Measurements from ENCODE around the gene GABRB1.

GABRB1 gene

GRCh38 chr4:47312170-47312569 is 280.8 kb downstream of the GABRB1 start:
- TF ChIP-seq, protein P1, sequence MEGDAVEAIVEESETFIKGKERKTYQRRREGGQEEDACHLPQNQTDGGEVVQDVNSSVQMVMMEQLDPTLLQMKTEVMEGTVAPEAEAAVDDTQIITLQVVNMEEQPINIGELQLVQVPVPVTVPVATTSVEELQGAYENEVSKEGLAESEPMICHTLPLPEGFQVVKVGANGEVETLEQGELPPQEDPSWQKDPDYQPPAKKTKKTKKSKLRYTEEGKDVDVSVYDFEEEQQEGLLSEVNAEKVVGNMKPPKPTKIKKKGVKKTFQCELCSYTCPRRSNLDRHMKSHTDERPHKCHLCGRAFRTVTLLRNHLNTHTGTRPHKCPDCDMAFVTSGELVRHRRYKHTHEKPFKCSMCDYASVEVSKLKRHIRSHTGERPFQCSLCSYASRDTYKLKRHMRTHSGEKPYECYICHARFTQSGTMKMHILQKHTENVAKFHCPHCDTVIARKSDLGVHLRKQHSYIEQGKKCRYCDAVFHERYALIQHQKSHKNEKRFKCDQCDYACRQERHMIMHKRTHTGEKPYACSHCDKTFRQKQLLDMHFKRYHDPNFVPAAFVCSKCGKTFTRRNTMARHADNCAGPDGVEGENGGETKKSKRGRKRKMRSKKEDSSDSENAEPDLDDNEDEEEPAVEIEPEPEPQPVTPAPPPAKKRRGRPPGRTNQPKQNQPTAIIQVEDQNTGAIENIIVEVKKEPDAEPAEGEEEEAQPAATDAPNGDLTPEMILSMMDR (IDR thresholded peaks at IDR 0.05; ENCODE audit: low read depth, low read length) = no peak
- no peak overlapping the region for H3K4me3 ChIP-seq (replicated peaks in 1 of 2; ENCODE audit: low read depth in 2 of 2, low read length in 2 of 2)
- peak in 1 of 2 donors; percentile 5 for DNase-seq (ENCODE audit: low read depth in 2 of 2)

GRCh38 chr4:47313384-47313783 is 282.0 kb downstream of the GABRB1 start:
- TF ChIP-seq, protein P1 (IDR thresholded peaks at IDR 0.05; ENCODE audit: low read depth, low read length) = no peak
- no peak for DNase-seq (ENCODE audit: low read depth in 2 of 2)
- no peak overlapping the region for H3K4me3 ChIP-seq (replicated peaks in 1 of 2; ENCODE audit: low read depth in 2 of 2, low read length in 2 of 2)

- peak; percentile 51 to 77 for DNase-seq (ENCODE audit: low read depth in 2 of 2)
Measured at GRCh38 chr4:47315346-47315745, 284.0 kb downstream of the GABRB1 start.

DNA sequence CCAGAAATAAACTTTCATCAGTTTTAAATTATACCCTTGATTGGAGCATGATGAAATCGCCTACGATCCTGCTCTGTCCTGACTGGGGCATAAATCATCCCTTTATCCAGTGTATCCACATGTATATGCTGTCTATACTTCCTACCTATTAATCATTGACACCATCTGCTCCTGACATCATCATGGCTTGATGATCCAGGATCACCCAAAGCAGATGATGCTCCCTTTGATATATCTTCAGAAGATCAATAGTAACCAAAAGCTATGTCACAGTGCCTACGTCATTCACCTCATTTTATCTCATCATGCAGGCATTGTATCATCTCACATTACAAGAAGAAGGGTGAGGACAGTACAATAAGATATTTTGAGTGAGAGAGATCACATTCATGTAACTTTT is 294.7 kb downstream of the GABRB1 start:
- no peak overlapping the region for H3K4me3 ChIP-seq (replicated peaks in 1 of 2; ENCODE audit: low read depth in 2 of 2, low read length in 2 of 2)
- TF ChIP-seq, protein P1 (IDR thresholded peaks at IDR 0.05; ENCODE audit: low read depth, low read length) = no peak
- no peak for DNase-seq (ENCODE audit: low read depth in 2 of 2)

More at GRCh38 chr4:47315346-47315745, 284.0 kb downstream of the GABRB1 start:
- no peak overlapping the region for H3K4me3 ChIP-seq (replicated peaks in 1 of 2; ENCODE audit: low read depth in 2 of 2, low read length in 2 of 2)
- TF ChIP-seq, protein P1 (IDR thresholded peaks at IDR 0.05; ENCODE audit: low read depth, low read length) = no peak

DNA sequence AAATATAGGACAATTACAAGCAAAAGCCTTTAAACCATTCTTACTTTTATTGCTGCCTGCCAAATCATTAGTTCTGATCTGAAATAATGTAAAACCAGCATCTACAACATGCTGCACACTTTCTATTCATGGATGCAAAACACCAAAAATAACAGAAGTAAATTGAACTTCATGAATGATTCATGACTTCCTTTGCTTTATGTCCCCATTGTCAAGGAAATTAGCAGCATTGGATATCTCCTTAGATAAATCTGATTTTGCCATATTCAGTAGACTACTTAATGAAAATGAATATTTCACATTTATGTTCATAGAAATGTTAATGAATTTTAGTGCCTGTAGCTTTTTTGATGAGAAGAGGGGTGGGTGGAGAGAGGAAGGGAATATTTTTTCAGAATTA is 299.5 kb downstream of the GABRB1 start:
- no peak for DNase-seq (ENCODE audit: low read depth in 2 of 2)
- TF ChIP-seq, protein P1 (IDR thresholded peaks at IDR 0.05; ENCODE audit: low read depth, low read length) = no peak

DNA sequence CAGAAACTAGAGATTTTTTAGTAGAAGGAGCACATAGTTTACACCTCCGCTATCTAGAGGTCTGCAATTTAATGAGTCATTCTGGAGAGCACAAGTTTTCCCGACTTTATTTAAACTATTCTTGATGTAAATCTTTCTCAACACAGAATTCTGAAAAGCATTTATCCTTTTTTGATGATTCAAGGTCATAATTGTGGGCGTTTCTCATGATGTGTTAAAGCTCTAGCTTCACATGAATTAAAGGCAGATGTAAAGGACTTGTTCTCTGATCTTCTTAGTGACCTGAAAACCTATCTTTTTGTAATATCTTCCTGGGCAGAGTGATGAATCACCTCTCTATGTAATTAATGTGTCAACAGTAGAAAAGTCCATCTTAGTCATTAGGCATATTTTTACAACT is 303.3 kb downstream of the GABRB1 start:
- no peak overlapping the region for H3K4me3 ChIP-seq (replicated peaks in 1 of 2; ENCODE audit: low read depth in 2 of 2, low read length in 2 of 2)
- TF ChIP-seq, protein P1 (IDR thresholded peaks at IDR 0.05; ENCODE audit: low read depth, low read length) = no peak
- peak in 1 of 2 donors; percentile 22 for DNase-seq (ENCODE audit: low read depth in 2 of 2)

More for the DNA sequence above, 299.5 kb downstream of the GABRB1 start:
- no peak overlapping the region for H3K4me3 ChIP-seq (replicated peaks in 1 of 2; ENCODE audit: low read depth in 2 of 2, low read length in 2 of 2)

- DNase-seq (ENCODE audit: low read depth in 2 of 2) = no peak
- H3K4me3 ChIP-seq (replicated peaks in 1 of 2; ENCODE audit: low read depth in 2 of 2, low read length in 2 of 2) = no peak overlapping the region
- TF ChIP-seq, protein P1 (IDR thresholded peaks at IDR 0.05; ENCODE audit: low read depth, low read length) = no peak
Measured at GRCh38 chr4:47337893-47338292, 306.5 kb downstream of the GABRB1 start.
